ENCODE results near the gene THPO.

The THPO gene

GRCh38 chr3:184377882-184378445, at the start of gene THPO:
Gene THPO, minus strand, starts transcription at chr3:184378207. Its CDS starts 1,948 bp downstream, at chr3:184376259.
- no peaks in the 10 kb centered on the region for H3K36me3 ChIP-seq (ENCODE audit: control insufficient read depth, insufficient read depth, low read length)
- H3K27me3 ChIP-seq (ENCODE audit: control insufficient read depth, insufficient read depth, low read length): peaks cover 59% of the 10 kb centered on the region
- H3K9ac ChIP-seq (ENCODE audit: low read length): no peak within 1 kb of the TSS
- H3K4me3 ChIP-seq (ENCODE audit: low read length): no peak within 1 kb of the TSS
- peaks cover 24% of the 10 kb centered on the region for H3K4me1 ChIP-seq (ENCODE audit: control insufficient read depth, insufficient read depth, low read length)
- H3K9me3 ChIP-seq (ENCODE audit: control insufficient read depth, low read length): no peaks in the 10 kb centered on the region

GRCh38 chr3:184426691-184427141, 48.7 kb upstream of the THPO start:
- no peaks in the 10 kb centered on the region for H3K9me3 ChIP-seq (ENCODE audit: control insufficient read depth, low read length)
- H3K27me3 ChIP-seq (ENCODE audit: control insufficient read depth, insufficient read depth, low read length): peaks cover 6% of the 10 kb centered on the region
- H3K4me3 ChIP-seq (ENCODE audit: low read length): no peak overlapping the region
- no peak overlapping the region for H3K9ac ChIP-seq (ENCODE audit: low read length)
- H3K36me3 ChIP-seq (ENCODE audit: control insufficient read depth, insufficient read depth, low read length): no peaks in the 10 kb centered on the region
- no peaks in the 10 kb centered on the region for H3K4me1 ChIP-seq (ENCODE audit: control insufficient read depth, insufficient read depth, low read length)

- Histone ChIP-seq H3K4me1 (ENCODE audit: control insufficient read depth, insufficient read depth, low read length) (no peaks in the 10 kb centered on the region), H3K9me3 (ENCODE audit: control insufficient read depth, low read length) (no peaks in the 10 kb centered on the region), H3K27me3 (ENCODE audit: control insufficient read depth, insufficient read depth, low read length) (peaks cover 4% of the 10 kb centered on the region), H3K4me3 (ENCODE audit: low read length) (no peak overlapping the region), H3K9ac (ENCODE audit: low read length) (no peak overlapping the region), H3K36me3 (ENCODE audit: control insufficient read depth, insufficient read depth, low read length) (no peaks in the 10 kb centered on the region)
Measured at GRCh38 chr3:184423561-184423960, 45.6 kb upstream of the THPO start.

- H3K27me3 ChIP-seq (ENCODE audit: control insufficient read depth, insufficient read depth, low read length): peaks cover 3% of the 10 kb centered on the region
- no peak overlapping the region for H3K9ac ChIP-seq (ENCODE audit: low read length)
- H3K4me3 ChIP-seq (ENCODE audit: low read length): no peak overlapping the region
- H3K9me3 ChIP-seq (ENCODE audit: control insufficient read depth, low read length): no peaks in the 10 kb centered on the region
- H3K36me3 ChIP-seq (ENCODE audit: control insufficient read depth, insufficient read depth, low read length): no peaks in the 10 kb centered on the region
- no peaks in the 10 kb centered on the region for H3K4me1 ChIP-seq (ENCODE audit: control insufficient read depth, insufficient read depth, low read length)
Measured at GRCh38 chr3:184419171-184419570, 41.2 kb upstream of the THPO start.

- H3K4me1 ChIP-seq (ENCODE audit: control insufficient read depth, insufficient read depth, low read length): no peaks in the 10 kb centered on the region
- no peaks in the 10 kb centered on the region for H3K9me3 ChIP-seq (ENCODE audit: control insufficient read depth, low read length)
- H3K9ac ChIP-seq (ENCODE audit: low read length): no peak overlapping the region
- H3K27me3 ChIP-seq (ENCODE audit: control insufficient read depth, insufficient read depth, low read length): no peaks in the 10 kb centered on the region
- no peaks in the 10 kb centered on the region for H3K36me3 ChIP-seq (ENCODE audit: control insufficient read depth, insufficient read depth, low read length)
- no peak overlapping the region for H3K4me3 ChIP-seq (ENCODE audit: low read length)
Measured at GRCh38 chr3:184417619-184418327, 39.8 kb upstream of the THPO start.

- no peaks in the 10 kb centered on the region for H3K9me3 ChIP-seq (ENCODE audit: control insufficient read depth, low read length)
- no peaks in the 10 kb centered on the region for H3K27me3 ChIP-seq (ENCODE audit: control insufficient read depth, insufficient read depth, low read length)
- H3K4me3 ChIP-seq (ENCODE audit: low read length): no peak overlapping the region
- H3K36me3 ChIP-seq (ENCODE audit: control insufficient read depth, insufficient read depth, low read length): no peaks in the 10 kb centered on the region
- no peak overlapping the region for H3K9ac ChIP-seq (ENCODE audit: low read length)
- no peaks in the 10 kb centered on the region for H3K4me1 ChIP-seq (ENCODE audit: control insufficient read depth, insufficient read depth, low read length)
Measured at GRCh38 chr3:184415203-184415490, 37.1 kb upstream of the THPO start.

- H3K36me3 ChIP-seq (ENCODE audit: control insufficient read depth, insufficient read depth, low read length): no peaks in the 10 kb centered on the region
- H3K27me3 ChIP-seq (ENCODE audit: control insufficient read depth, insufficient read depth, low read length): no peaks in the 10 kb centered on the region
- H3K4me3 ChIP-seq (ENCODE audit: low read length): no peak overlapping the region
- H3K9ac ChIP-seq (ENCODE audit: low read length): no peak overlapping the region
- H3K4me1 ChIP-seq (ENCODE audit: control insufficient read depth, insufficient read depth, low read length): no peaks in the 10 kb centered on the region
- no peaks in the 10 kb centered on the region for H3K9me3 ChIP-seq (ENCODE audit: control insufficient read depth, low read length)
Measured at GRCh38 chr3:184414418-184415202, 36.6 kb upstream of the THPO start.

- Histone ChIP-seq H3K36me3 (ENCODE audit: control insufficient read depth, insufficient read depth, low read length) (no peaks in the 10 kb centered on the region), H3K9me3 (ENCODE audit: control insufficient read depth, low read length) (no peaks in the 10 kb centered on the region), H3K4me3 (ENCODE audit: low read length) (no peak overlapping the region), H3K27me3 (ENCODE audit: control insufficient read depth, insufficient read depth, low read length) (no peaks in the 10 kb centered on the region), H3K9ac (ENCODE audit: low read length) (no peak overlapping the region), H3K4me1 (ENCODE audit: control insufficient read depth, insufficient read depth, low read length) (peaks cover 5% of the 10 kb centered on the region)
Measured at GRCh38 chr3:184409946-184410500, 32.0 kb upstream of the THPO start.

- Histone ChIP-seq H3K4me3 (ENCODE audit: low read length) (no peak overlapping the region), H3K27me3 (ENCODE audit: control insufficient read depth, insufficient read depth, low read length) (peaks cover 1% of the 10 kb centered on the region), H3K4me1 (ENCODE audit: control insufficient read depth, insufficient read depth, low read length) (peaks cover 5% of the 10 kb centered on the region), H3K36me3 (ENCODE audit: control insufficient read depth, insufficient read depth, low read length) (no peaks in the 10 kb centered on the region), H3K9ac (ENCODE audit: low read length) (no peak overlapping the region), H3K9me3 (ENCODE audit: control insufficient read depth, low read length) (no peaks in the 10 kb centered on the region)
Measured at GRCh38 chr3:184409331-184409926, 31.4 kb upstream of the THPO start.

- Histone ChIP-seq H3K4me3 (ENCODE audit: low read length) (no peak overlapping the region), H3K4me1 (ENCODE audit: control insufficient read depth, insufficient read depth, low read length) (peaks cover 5% of the 10 kb centered on the region), H3K9me3 (ENCODE audit: control insufficient read depth, low read length) (no peaks in the 10 kb centered on the region), H3K27me3 (ENCODE audit: control insufficient read depth, insufficient read depth, low read length) (peaks cover 7% of the 10 kb centered on the region), H3K36me3 (ENCODE audit: control insufficient read depth, insufficient read depth, low read length) (no peaks in the 10 kb centered on the region), H3K9ac (ENCODE audit: low read length) (no peak overlapping the region)
Measured at GRCh38 chr3:184405075-184406030, 27.3 kb upstream of the THPO start.

- Histone ChIP-seq H3K9me3 (ENCODE audit: control insufficient read depth, low read length) (no peaks in the 10 kb centered on the region), H3K4me1 (ENCODE audit: control insufficient read depth, insufficient read depth, low read length) (no peaks in the 10 kb centered on the region), H3K9ac (ENCODE audit: low read length) (no peak overlapping the region), H3K27me3 (ENCODE audit: control insufficient read depth, insufficient read depth, low read length) (peaks cover 8% of the 10 kb centered on the region), H3K4me3 (ENCODE audit: low read length) (no peak overlapping the region), H3K36me3 (ENCODE audit: control insufficient read depth, insufficient read depth, low read length) (no peaks in the 10 kb centered on the region)
Measured at GRCh38 chr3:184399410-184399809, 21.4 kb upstream of the THPO start.

All from mucosa of stomach (tissue), 1 donor.